ENCODE measurements around the gene HDC.

Gene HDC

GRCh38 chr15:50295966-50296365, 30.4 kb upstream of the HDC start:
- H2BK5ac ChIP-seq (ENCODE audit: low read length), result no peak overlapping the region
- H3K9ac ChIP-seq (ENCODE audit: low read length), result no peak overlapping the region
- no peak overlapping the region for H4K8ac ChIP-seq (ENCODE audit: low read depth, low read length)
- H3K4me2 ChIP-seq (ENCODE audit: low read length), result no peak overlapping the region
- no peak overlapping the region for H3K56ac ChIP-seq (ENCODE audit: low read length)
- H4K5ac ChIP-seq (ENCODE audit: low read length), result no peak overlapping the region
- no peak overlapping the region for H3K27ac ChIP-seq (ENCODE audit: low read depth, low read length)
- no peak for DNase-seq
- H2AK5ac ChIP-seq (ENCODE audit: low read length), result no peak overlapping the region
- no peak overlapping the region for H2BK15ac ChIP-seq (replicated peaks; ENCODE audit: low read depth)
- H2BK120ac ChIP-seq (ENCODE audit: low read depth, low read length), result no peak overlapping the region
- H3K4ac ChIP-seq (ENCODE audit: low read depth, low read length), result no peak overlapping the region
- no peak overlapping the region for H3K23ac ChIP-seq (ENCODE audit: low read length)
- no peaks in the 10 kb centered on the region for H3K79me1 ChIP-seq (ENCODE audit: low read length)
- no peak overlapping the region for H3K4me3 ChIP-seq (ENCODE audit: low read length)
- no CpG with 5 or more reads among the region's 1 CpG for WGBS (ENCODE audit: extremely low coverage, insufficient coverage, low lambda C conversion rate)
- no peaks in the 10 kb centered on the region for H3K4me1 ChIP-seq (ENCODE audit: control insufficient read depth, low read depth, low read length)
- H3K36me3 ChIP-seq (ENCODE audit: control insufficient read depth, insufficient read depth, low read length), result no peaks in the 10 kb centered on the region
- H3K18ac ChIP-seq (ENCODE audit: low read length), result no peak overlapping the region
- H3K27me3 ChIP-seq (ENCODE audit: insufficient read depth, low read length, poor library complexity), result no peaks in the 10 kb centered on the region
- no peaks in the 10 kb centered on the region for H3K79me2 ChIP-seq (ENCODE audit: control insufficient read depth, insufficient read depth, low read length)

- H3K4ac ChIP-seq (ENCODE audit: low read depth, low read length), result no peak overlapping the region
- no peak for DNase-seq
- H3K18ac ChIP-seq (ENCODE audit: low read length), result no peak overlapping the region
- no peak overlapping the region for H2AK5ac ChIP-seq (ENCODE audit: low read length)
- H2BK120ac ChIP-seq (ENCODE audit: low read depth, low read length), result no peak overlapping the region
- no peak overlapping the region for H4K5ac ChIP-seq (ENCODE audit: low read length)
- H3K23ac ChIP-seq (ENCODE audit: low read length), result no peak overlapping the region
- no peaks in the 10 kb centered on the region for H3K4me1 ChIP-seq (ENCODE audit: control insufficient read depth, low read depth, low read length)
- H3K79me1 ChIP-seq (ENCODE audit: low read length), result no peaks in the 10 kb centered on the region
- H3K27me3 ChIP-seq (ENCODE audit: insufficient read depth, low read length, poor library complexity), result no peaks in the 10 kb centered on the region
- H3K9ac ChIP-seq (ENCODE audit: low read length), result no peak overlapping the region
- H3K79me2 ChIP-seq (ENCODE audit: control insufficient read depth, insufficient read depth, low read length), result no peaks in the 10 kb centered on the region
- no peaks in the 10 kb centered on the region for H3K36me3 ChIP-seq (ENCODE audit: control insufficient read depth, insufficient read depth, low read length)
- H2BK15ac ChIP-seq (replicated peaks; ENCODE audit: low read depth), result no peak overlapping the region
- no peak overlapping the region for H3K4me3 ChIP-seq (ENCODE audit: low read length)
- H3K27ac ChIP-seq (ENCODE audit: low read depth, low read length), result no peak overlapping the region
- no peak overlapping the region for H3K4me2 ChIP-seq (ENCODE audit: low read length)
- no peak overlapping the region for H2BK5ac ChIP-seq (ENCODE audit: low read length)
- WGBS (ENCODE audit: extremely low coverage, insufficient coverage, low lambda C conversion rate), result no CpG with 5 or more reads among the region's 2 CpGs
- H4K8ac ChIP-seq (ENCODE audit: low read depth, low read length), result no peak overlapping the region
- no peak overlapping the region for H3K56ac ChIP-seq (ENCODE audit: low read length)
Measured at GRCh38 chr15:50289749-50290148, 24.2 kb upstream of the HDC start.

- Histone ChIP-seq H2AK5ac (ENCODE audit: low read length) (no peak overlapping the region), H3K4me2 (ENCODE audit: low read length) (no peak overlapping the region), H4K8ac (ENCODE audit: low read depth, low read length) (no peak overlapping the region), H3K27ac (ENCODE audit: low read depth, low read length) (peak overlapping the region; percentile 17), H3K4me1 (ENCODE audit: control insufficient read depth, low read depth, low read length) (no peaks in the 10 kb centered on the region), H3K79me1 (ENCODE audit: low read length) (no peaks in the 10 kb centered on the region), H2BK5ac (ENCODE audit: low read length) (no peak overlapping the region), H3K18ac (ENCODE audit: low read length) (no peak overlapping the region), H2BK15ac (replicated peaks; ENCODE audit: low read depth) (no peak overlapping the region), H2BK120ac (ENCODE audit: low read depth, low read length) (no peak overlapping the region), H3K23ac (ENCODE audit: low read length) (no peak overlapping the region), H3K79me2 (ENCODE audit: control insufficient read depth, insufficient read depth, low read length) (no peaks in the 10 kb centered on the region), H4K5ac (ENCODE audit: low read length) (no peak overlapping the region), H3K36me3 (ENCODE audit: control insufficient read depth, insufficient read depth, low read length) (no peaks in the 10 kb centered on the region), H3K9ac (ENCODE audit: low read length) (no peak overlapping the region), H3K4me3 (ENCODE audit: low read length) (no peak overlapping the region), H3K4ac (ENCODE audit: low read depth, low read length) (no peak overlapping the region), H3K56ac (ENCODE audit: low read length) (no peak overlapping the region), H3K27me3 (ENCODE audit: insufficient read depth, low read length, poor library complexity) (no peaks in the 10 kb centered on the region)
- peak; percentile 74 for DNase-seq
- no CpG with 5 or more reads among the region's 6 CpGs for WGBS (ENCODE audit: extremely low coverage, insufficient coverage, low lambda C conversion rate)
Measured at GRCh38 chr15:50287324-50288116, 22.0 kb upstream of the HDC start.

GRCh38 chr15:50281427-50281826, 15.9 kb upstream of the HDC start:
- Histone ChIP-seq H4K8ac (ENCODE audit: low read depth, low read length) (no peak overlapping the region), H3K36me3 (ENCODE audit: control insufficient read depth, insufficient read depth, low read length) (no peaks in the 10 kb centered on the region), H3K9ac (ENCODE audit: low read length) (no peak overlapping the region), H3K18ac (ENCODE audit: low read length) (no peak overlapping the region), H3K23ac (ENCODE audit: low read length) (no peak overlapping the region), H3K4me2 (ENCODE audit: low read length) (no peak overlapping the region), H2BK5ac (ENCODE audit: low read length) (no peak overlapping the region), H3K79me1 (ENCODE audit: low read length) (no peaks in the 10 kb centered on the region), H2AK5ac (ENCODE audit: low read length) (no peak overlapping the region), H4K5ac (ENCODE audit: low read length) (no peak overlapping the region), H3K79me2 (ENCODE audit: control insufficient read depth, insufficient read depth, low read length) (no peaks in the 10 kb centered on the region), H3K4me3 (ENCODE audit: low read length) (no peak overlapping the region), H3K4me1 (ENCODE audit: control insufficient read depth, low read depth, low read length) (no peaks in the 10 kb centered on the region), H3K27me3 (ENCODE audit: insufficient read depth, low read length, poor library complexity) (no peaks in the 10 kb centered on the region), H2BK120ac (ENCODE audit: low read depth, low read length) (no peak overlapping the region), H3K56ac (ENCODE audit: low read length) (no peak overlapping the region), H3K27ac (ENCODE audit: low read depth, low read length) (no peak overlapping the region), H2BK15ac (replicated peaks; ENCODE audit: low read depth) (no peak overlapping the region), H3K4ac (ENCODE audit: low read depth, low read length) (no peak overlapping the region)
- no CpG with 5 or more reads among the region's 5 CpGs for WGBS (ENCODE audit: extremely low coverage, insufficient coverage, low lambda C conversion rate)
- DNase-seq, result no peak

GRCh38 chr15:50280271-50280670, 14.7 kb upstream of the HDC start:
- Histone ChIP-seq H3K4me3 (ENCODE audit: low read length) (no peak overlapping the region), H3K79me1 (ENCODE audit: low read length) (no peaks in the 10 kb centered on the region), H3K56ac (ENCODE audit: low read length) (no peak overlapping the region), H3K36me3 (ENCODE audit: control insufficient read depth, insufficient read depth, low read length) (no peaks in the 10 kb centered on the region), H3K27me3 (ENCODE audit: insufficient read depth, low read length, poor library complexity) (no peaks in the 10 kb centered on the region), H3K4me2 (ENCODE audit: low read length) (no peak overlapping the region), H2BK120ac (ENCODE audit: low read depth, low read length) (no peak overlapping the region), H4K5ac (ENCODE audit: low read length) (no peak overlapping the region), H3K18ac (ENCODE audit: low read length) (no peak overlapping the region), H3K4me1 (ENCODE audit: control insufficient read depth, low read depth, low read length) (no peaks in the 10 kb centered on the region), H3K9ac (ENCODE audit: low read length) (no peak overlapping the region), H4K8ac (ENCODE audit: low read depth, low read length) (no peak overlapping the region), H3K4ac (ENCODE audit: low read depth, low read length) (no peak overlapping the region), H3K79me2 (ENCODE audit: control insufficient read depth, insufficient read depth, low read length) (no peaks in the 10 kb centered on the region), H3K27ac (ENCODE audit: low read depth, low read length) (no peak overlapping the region), H2BK5ac (ENCODE audit: low read length) (no peak overlapping the region), H2BK15ac (replicated peaks; ENCODE audit: low read depth) (no peak overlapping the region), H2AK5ac (ENCODE audit: low read length) (no peak overlapping the region), H3K23ac (ENCODE audit: low read length) (no peak overlapping the region)
- DNase-seq, result no peak
- no CpG with 5 or more reads among the region's 3 CpGs for WGBS (ENCODE audit: extremely low coverage, insufficient coverage, low lambda C conversion rate)

- no peaks in the 10 kb centered on the region for H3K36me3 ChIP-seq (ENCODE audit: control insufficient read depth, insufficient read depth, low read length)
- no peak overlapping the region for H4K5ac ChIP-seq (ENCODE audit: low read length)
- no peak overlapping the region for H2BK15ac ChIP-seq (replicated peaks; ENCODE audit: low read depth)
- H2AK5ac ChIP-seq (ENCODE audit: low read length), result no peak overlapping the region
- H2BK5ac ChIP-seq (ENCODE audit: low read length), result no peak overlapping the region
- no peaks in the 10 kb centered on the region for H3K27me3 ChIP-seq (ENCODE audit: insufficient read depth, low read length, poor library complexity)
- H3K4me3 ChIP-seq (ENCODE audit: low read length), result no peak overlapping the region
- H3K79me1 ChIP-seq (ENCODE audit: low read length), result no peaks in the 10 kb centered on the region
- no peak overlapping the region for H3K4ac ChIP-seq (ENCODE audit: low read depth, low read length)
- H2BK120ac ChIP-seq (ENCODE audit: low read depth, low read length), result no peak overlapping the region
- H3K18ac ChIP-seq (ENCODE audit: low read length), result no peak overlapping the region
- no peaks in the 10 kb centered on the region for H3K79me2 ChIP-seq (ENCODE audit: control insufficient read depth, insufficient read depth, low read length)
- no peak overlapping the region for H4K8ac ChIP-seq (ENCODE audit: low read depth, low read length)
- no peak for DNase-seq
- no peaks in the 10 kb centered on the region for H3K4me1 ChIP-seq (ENCODE audit: control insufficient read depth, low read depth, low read length)
- no peak overlapping the region for H3K56ac ChIP-seq (ENCODE audit: low read length)
- WGBS (ENCODE audit: extremely low coverage, insufficient coverage, low lambda C conversion rate), result no CpG with 5 or more reads among the region's 4 CpGs
- H3K23ac ChIP-seq (ENCODE audit: low read length), result no peak overlapping the region
- no peak overlapping the region for H3K4me2 ChIP-seq (ENCODE audit: low read length)
- H3K9ac ChIP-seq (ENCODE audit: low read length), result no peak overlapping the region
- no peak overlapping the region for H3K27ac ChIP-seq (ENCODE audit: low read depth, low read length)
Measured at GRCh38 chr15:50278496-50278895, 13.0 kb upstream of the HDC start.

Data from mesendoderm (in vitro differentiated cells).